NCI-H1930 (cell line): ENCODE data around the gene DNAJC3.
"Not testable (repeated sequence)": the region's sequence is repeated elsewhere in the genome, so short reads cannot be mapped to it uniquely, and the experiment has no call there.

Experiments used
- DNase-seq, 2 experiments: peaks; one replicate each; lab custom pipeline; 2025; lab: John Stamatoyannopoulos, UW

DNAJC3 gene

GRCh38 chr13:95671597-95671996 lies 5.3 kb upstream of the DNAJC3 start:
- DNase-seq = no peak

- no peak for DNase-seq
Measured at GRCh38 chr13:95676105-95676761, 706 bp upstream of the DNAJC3 start.

DNA sequence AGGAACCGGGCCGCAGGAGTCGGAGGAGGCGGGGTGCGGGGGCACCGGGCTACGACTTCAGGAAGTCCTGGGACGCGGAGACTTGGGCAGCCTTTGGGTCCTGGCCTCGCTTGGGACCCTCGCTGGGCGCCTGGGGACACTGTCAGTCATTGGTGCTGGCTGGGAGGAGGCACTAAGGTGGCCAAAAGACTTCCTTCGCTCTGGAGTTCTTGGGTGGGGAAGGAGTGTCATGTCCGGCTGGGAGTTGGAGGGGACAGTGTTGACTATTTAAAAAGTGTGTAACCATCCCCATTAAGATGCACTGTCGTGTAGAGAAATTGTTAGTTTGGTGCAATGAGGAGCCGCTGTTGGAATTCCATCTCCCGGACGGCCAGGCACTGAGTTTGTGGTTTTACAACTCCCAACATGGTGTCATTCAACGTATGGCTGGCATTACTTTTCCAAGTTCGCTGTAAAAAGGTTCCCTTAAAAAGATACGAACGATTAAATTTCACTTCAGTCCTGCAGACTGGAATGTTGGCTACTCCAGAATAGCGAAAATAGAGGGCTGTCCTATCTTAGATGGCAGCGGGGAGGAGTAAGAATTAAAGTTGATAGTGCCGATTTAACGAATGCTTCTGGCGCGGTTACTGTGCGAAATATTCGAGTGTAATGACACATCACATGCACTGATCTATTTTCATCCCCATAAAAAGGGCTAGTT lies 776 bp downstream of the DNAJC3 start:
- DNase-seq = no peak

- DNase-seq = no peak
Measured at GRCh38 chr13:95678967-95679366, 2.0 kb downstream of the DNAJC3 start.

DNA sequence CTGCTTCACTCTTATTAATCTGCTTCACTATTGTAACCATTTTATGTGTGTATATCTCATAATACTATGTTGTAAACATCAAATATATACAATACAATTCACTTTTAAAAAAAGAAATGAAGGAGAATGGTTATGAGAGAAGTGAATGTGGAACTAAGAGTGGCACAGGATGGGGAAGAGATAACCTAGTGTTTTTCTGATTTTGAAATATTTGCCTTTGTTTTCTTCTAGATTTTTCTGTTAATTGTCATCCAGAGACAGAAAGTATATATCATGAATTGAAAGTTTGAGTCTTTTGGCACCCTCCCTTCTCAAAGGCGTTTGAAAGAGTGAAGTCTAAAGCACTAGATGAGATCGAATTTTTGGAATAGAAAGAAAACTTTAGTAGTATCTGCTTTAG lies 2.8 kb downstream of the DNAJC3 start:
- DNase-seq = no peak

- no peak for DNase-seq
Measured at GRCh38 chr13:95684418-95684817, 7.5 kb downstream of the DNAJC3 start.

DNA sequence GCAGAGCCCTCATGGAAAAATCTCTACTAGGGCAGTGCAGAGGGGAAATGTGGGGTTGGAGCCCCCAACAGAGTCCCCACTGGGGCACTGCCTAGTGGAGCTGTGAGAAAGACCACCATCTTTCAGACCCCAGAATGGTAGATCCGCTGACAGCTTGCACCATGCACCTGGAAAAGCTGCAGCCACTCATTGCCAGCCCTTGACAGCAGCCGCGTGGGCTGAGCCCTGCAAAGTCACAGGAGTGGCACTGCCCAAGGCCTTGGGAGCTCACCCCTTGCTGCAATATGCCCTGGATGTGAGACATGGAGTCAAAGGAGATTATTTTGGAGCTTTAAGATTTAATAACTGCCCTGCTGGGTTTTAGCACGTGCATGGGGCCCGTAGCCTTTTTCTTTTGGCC lies 8.0 kb downstream of the DNAJC3 start:
- DNase-seq = not testable (repeated sequence)

GRCh38 chr13:95689582-95689926 lies 12.6 kb downstream of the DNAJC3 start:
- no peak for DNase-seq

DNA sequence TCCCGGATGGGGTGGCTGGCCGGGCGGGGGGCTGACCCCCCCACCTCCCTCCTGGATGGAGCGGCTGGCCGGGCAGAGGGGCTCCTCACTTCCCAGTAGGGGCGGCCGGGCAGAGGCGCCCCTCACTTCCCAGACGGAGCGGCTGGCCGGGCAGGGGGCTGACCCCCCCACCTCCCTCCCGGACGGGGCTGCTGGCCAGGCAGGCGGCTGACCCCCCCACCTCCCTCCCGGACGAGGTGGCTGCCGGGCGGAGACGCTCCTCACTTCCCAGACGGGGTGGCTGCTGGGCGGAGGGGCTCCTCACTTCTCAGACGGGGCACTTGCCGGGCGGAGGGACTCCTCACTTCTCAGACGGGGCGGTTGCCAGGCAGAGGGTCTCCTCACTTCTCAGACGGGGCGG lies 14.0 kb downstream of the DNAJC3 start:
- DNase-seq = not testable (repeated sequence)

DNA sequence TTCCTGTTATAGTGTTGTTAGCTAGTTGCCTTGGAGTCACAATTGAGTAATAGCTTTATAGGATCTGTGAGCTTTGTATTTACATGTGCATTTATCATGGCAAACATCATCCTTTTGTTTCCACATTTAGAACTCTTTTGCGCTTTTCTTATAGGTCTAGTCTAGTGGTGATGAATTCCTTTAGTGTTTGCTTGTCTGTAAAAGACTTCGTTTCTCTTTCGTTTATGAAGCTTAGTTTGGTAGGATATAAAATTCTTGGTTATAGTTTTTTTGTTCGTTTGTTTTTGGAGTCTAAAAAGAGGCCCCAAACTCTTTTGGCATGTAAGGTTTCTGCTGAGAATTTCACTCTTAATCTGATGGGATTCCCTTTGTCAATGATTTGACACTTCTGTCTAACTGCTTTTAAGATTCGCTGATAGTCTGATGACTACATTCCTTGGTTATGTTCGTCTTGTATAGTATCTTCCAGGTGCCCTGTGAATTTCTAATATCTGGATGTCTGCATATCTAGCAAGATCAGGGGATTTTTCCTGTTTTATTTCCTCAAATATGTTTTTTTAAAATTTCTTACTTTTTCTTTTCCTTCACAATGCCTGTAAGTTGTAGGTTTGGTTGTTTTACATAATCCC lies 20.2 kb downstream of the DNAJC3 start:
- no peak for DNase-seq

GRCh38 chr13:95698047-95698749 lies 21.3 kb downstream of the DNAJC3 start:
- no peak for DNase-seq

- DNase-seq = no peak
Measured at GRCh38 chr13:95703576-95703975, 26.6 kb downstream of the DNAJC3 start.

DNA sequence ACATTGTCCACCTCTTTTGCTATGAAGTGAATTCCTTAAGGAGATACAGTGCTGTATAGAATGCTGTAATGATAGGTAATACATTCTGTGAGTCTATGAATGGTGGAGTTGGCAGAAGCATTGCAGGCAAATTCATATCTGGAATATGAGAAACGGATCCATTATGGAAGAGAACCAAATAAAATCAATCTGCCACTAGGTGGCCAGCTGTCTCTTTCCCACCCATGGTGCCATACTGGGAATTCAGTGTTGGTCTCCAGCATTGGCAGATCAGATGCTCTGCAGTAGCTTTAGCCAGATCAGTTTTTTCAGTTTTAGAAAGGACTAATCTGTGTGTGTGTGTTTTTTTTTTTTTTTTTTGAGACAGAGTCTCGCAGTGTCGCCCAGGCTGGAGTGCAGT lies 27.6 kb downstream of the DNAJC3 start:
- DNase-seq = peak in 1 of 2 experiments; percentile 9

GRCh38 chr13:95706356-95706755 lies 29.4 kb downstream of the DNAJC3 start:
- DNase-seq = no peak

GRCh38 chr13:95707035-95707434 lies 30.1 kb downstream of the DNAJC3 start:
- no peak for DNase-seq

GRCh38 chr13:95707442-95708390 lies 30.8 kb downstream of the DNAJC3 start:
- no peak for DNase-seq

- DNase-seq = no peak
Measured at GRCh38 chr13:95708391-95708774, 31.4 kb downstream of the DNAJC3 start.

DNA sequence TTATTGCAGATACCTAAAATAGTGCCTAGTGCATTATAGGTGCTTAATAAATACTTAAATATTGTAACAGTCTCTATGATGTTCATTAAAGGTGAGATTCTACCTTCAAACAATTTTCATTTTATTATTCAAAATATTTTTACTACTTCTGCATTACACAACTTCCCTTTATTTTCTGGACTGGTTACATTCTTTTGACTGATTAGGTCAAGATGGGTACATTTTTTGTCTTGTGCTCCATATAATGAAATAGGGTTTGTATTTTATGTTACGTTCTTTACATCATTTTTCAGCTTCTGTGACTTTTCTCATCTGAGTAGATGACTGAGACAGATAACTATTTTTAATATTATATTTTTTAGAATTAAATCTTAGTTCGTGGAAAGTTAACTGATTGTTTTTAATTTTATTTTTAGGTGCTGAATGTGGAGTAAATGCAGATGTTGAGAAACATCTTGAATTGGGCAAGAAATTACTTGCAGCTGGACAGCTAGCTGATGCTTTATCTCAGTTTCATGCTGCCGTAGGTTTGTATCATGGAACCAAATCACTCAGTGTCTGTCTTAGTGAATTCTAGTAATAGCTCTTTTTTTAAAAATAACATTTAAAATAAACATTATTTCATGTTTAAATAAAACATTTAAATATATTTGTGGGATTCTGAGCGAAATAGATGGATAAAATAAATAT lies 32.0 kb downstream of the DNAJC3 start:
- no peak for DNase-seq

DNA sequence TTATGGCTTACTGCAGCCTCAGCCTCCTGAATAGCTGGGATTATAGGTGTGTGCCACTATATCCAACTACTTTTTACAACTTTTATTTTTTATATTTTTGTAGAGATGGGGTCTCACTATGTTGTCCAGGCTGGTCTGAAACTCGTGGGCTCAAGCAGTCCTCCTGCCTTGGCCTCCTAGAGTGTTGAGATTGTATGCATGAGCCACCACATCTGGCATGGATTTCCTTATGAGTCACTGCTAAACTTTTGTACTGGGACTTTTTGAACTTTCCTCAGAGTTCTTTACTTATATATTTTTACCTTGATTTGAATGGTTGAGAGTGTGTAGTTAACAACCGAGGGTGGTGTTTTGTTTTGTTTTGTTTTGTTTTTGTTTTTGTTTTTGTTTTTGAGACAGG lies 33.4 kb downstream of the DNAJC3 start:
- no peak for DNase-seq

- DNase-seq = not testable (repeated sequence)
Measured at GRCh38 chr13:95712846-95713245, 35.9 kb downstream of the DNAJC3 start.

DNA sequence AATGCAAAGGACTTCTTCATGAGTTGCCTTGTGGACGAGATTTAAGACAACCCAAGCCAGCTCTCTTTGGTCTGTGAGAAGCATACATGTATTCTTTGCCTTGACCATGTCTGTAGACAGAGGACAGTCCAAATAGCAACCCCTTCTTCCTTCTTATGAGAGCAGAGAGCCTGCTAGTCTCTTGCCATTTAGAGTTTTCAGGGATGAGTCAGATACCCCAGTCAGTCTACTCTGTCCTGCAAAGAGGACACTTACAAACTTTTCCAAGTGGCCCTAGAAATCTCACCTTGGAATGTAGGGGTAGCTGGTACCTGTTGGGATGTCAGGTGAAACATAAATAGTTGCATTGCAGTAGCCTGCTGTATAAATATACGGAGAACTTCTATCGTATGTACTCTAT lies 36.7 kb downstream of the DNAJC3 start:
- DNase-seq = no peak
